ENCODE measurements around the gene SCUBE1.

SCUBE1 gene

GRCh38 chr22:43257549-43257948 lies 85.6 kb downstream of the SCUBE1 start:
- H3K27me3 ChIP-seq (ENCODE audit: insufficient read depth, low read length), result peaks cover 2% of the 10 kb centered on the region
- H4K8ac ChIP-seq (ENCODE audit: low read depth, low read length), result no peak overlapping the region
- no peak overlapping the region for H2BK120ac ChIP-seq (ENCODE audit: insufficient read depth, low read length, poor library complexity)
- H3K27ac ChIP-seq (ENCODE audit: low read depth, low read length), result no peak overlapping the region
- no peak overlapping the region for H3K4ac ChIP-seq (ENCODE audit: low read depth, low read length)
- no peak for DNase-seq
- H3K23ac ChIP-seq (ENCODE audit: low read length), result no peak overlapping the region
- no peak overlapping the region for H3K14ac ChIP-seq (ENCODE audit: low read length)
- no peak overlapping the region for H3K9ac ChIP-seq (ENCODE audit: low read length)
- H2AK5ac ChIP-seq (ENCODE audit: low read length), result no peak overlapping the region
- H3K4me2 ChIP-seq (ENCODE audit: low read length), result no peak overlapping the region
- H4K12ac ChIP-seq (ENCODE audit: low read depth, low read length), result no peak overlapping the region
- H3K79me1 ChIP-seq (ENCODE audit: low read length), result no peaks in the 10 kb centered on the region
- no peaks in the 10 kb centered on the region for H3K79me2 ChIP-seq (ENCODE audit: control insufficient read depth, insufficient read depth, low read length, poor library complexity)
- peaks cover 7% of the 10 kb centered on the region for H3K9me3 ChIP-seq (ENCODE audit: insufficient read depth, low read depth, low read length)
- no peaks in the 10 kb centered on the region for H3K36me3 ChIP-seq (ENCODE audit: control insufficient read depth in 1 of 2, insufficient read depth in 2 of 2, low read length in 2 of 2)
- H4K91ac ChIP-seq (ENCODE audit: low read depth, low read length), result no peak overlapping the region
- H3K4me3 ChIP-seq (ENCODE audit: low read depth, low read length), result no peak overlapping the region
- H2AFZ ChIP-seq (ENCODE audit: insufficient read depth, low read length, poor library complexity), result no peak overlapping the region
- H2BK5ac ChIP-seq (ENCODE audit: low read depth, low read length, poor library complexity), result no peak overlapping the region
- H3K4me1 ChIP-seq (ENCODE audit: control insufficient read depth in 1 of 2, insufficient read depth in 2 of 2, low read length in 2 of 2), result peaks cover 6 to 9% of the 10 kb centered on the region in 2 experiments
- H3K18ac ChIP-seq (ENCODE audit: low read length), result no peak overlapping the region
- no peak overlapping the region for H2BK12ac ChIP-seq (ENCODE audit: low read length)
- WGBS (ENCODE audit: extremely low coverage, insufficient coverage, insufficient read length), result no CpG with 5 or more reads among the region's 10 CpGs

GRCh38 chr22:43256976-43257545 lies 86.1 kb downstream of the SCUBE1 start:
- Histone ChIP-seq H2BK120ac (ENCODE audit: insufficient read depth, low read length, poor library complexity) (no peak overlapping the region), H3K18ac (ENCODE audit: low read length) (no peak overlapping the region), H2BK5ac (ENCODE audit: low read depth, low read length, poor library complexity) (no peak overlapping the region), H3K14ac (ENCODE audit: low read length) (no peak overlapping the region), H2AK5ac (ENCODE audit: low read length) (no peak overlapping the region), H3K27ac (ENCODE audit: low read depth, low read length) (no peak overlapping the region), H4K12ac (ENCODE audit: low read depth, low read length) (no peak overlapping the region), H3K23ac (ENCODE audit: low read length) (no peak overlapping the region), H3K4me1 (ENCODE audit: control insufficient read depth in 1 of 2, insufficient read depth in 2 of 2, low read length in 2 of 2) (peaks cover 6 to 9% of the 10 kb centered on the region in 2 experiments), H3K4me3 (ENCODE audit: low read depth, low read length) (no peak overlapping the region), H4K91ac (ENCODE audit: low read depth, low read length) (no peak overlapping the region), H3K4ac (ENCODE audit: low read depth, low read length) (no peak overlapping the region), H3K4me2 (ENCODE audit: low read length) (no peak overlapping the region), H3K79me1 (ENCODE audit: low read length) (no peaks in the 10 kb centered on the region), H3K27me3 (ENCODE audit: insufficient read depth, low read length) (peaks cover 2% of the 10 kb centered on the region), H4K8ac (ENCODE audit: low read depth, low read length) (no peak overlapping the region), H3K9me3 (ENCODE audit: insufficient read depth, low read depth, low read length) (peaks cover 7% of the 10 kb centered on the region), H3K79me2 (ENCODE audit: control insufficient read depth, insufficient read depth, low read length, poor library complexity) (no peaks in the 10 kb centered on the region), H2AFZ (ENCODE audit: insufficient read depth, low read length, poor library complexity) (no peak overlapping the region), H3K9ac (ENCODE audit: low read length) (no peak overlapping the region), H2BK12ac (ENCODE audit: low read length) (no peak overlapping the region), H3K36me3 (ENCODE audit: control insufficient read depth in 1 of 2, insufficient read depth in 2 of 2, low read length in 2 of 2) (no peaks in the 10 kb centered on the region)
- no peak for DNase-seq
- no CpG with 5 or more reads among the region's 8 CpGs for WGBS (ENCODE audit: extremely low coverage, insufficient coverage, insufficient read length)

- Histone ChIP-seq H3K27ac (ENCODE audit: low read depth, low read length) (no peak overlapping the region), H4K12ac (ENCODE audit: low read depth, low read length) (no peak overlapping the region), H3K14ac (ENCODE audit: low read length) (no peak overlapping the region), H3K27me3 (ENCODE audit: insufficient read depth, low read length) (peaks cover 2% of the 10 kb centered on the region), H3K4me2 (ENCODE audit: low read length) (no peak overlapping the region), H3K9me3 (ENCODE audit: insufficient read depth, low read depth, low read length) (peaks cover 5% of the 10 kb centered on the region), H3K4me3 (ENCODE audit: low read depth, low read length) (no peak overlapping the region), H3K79me2 (ENCODE audit: control insufficient read depth, insufficient read depth, low read length, poor library complexity) (no peaks in the 10 kb centered on the region), H3K4ac (ENCODE audit: low read depth, low read length) (no peak overlapping the region), H2AFZ (ENCODE audit: insufficient read depth, low read length, poor library complexity) (no peak overlapping the region), H3K9ac (ENCODE audit: low read length) (no peak overlapping the region), H4K91ac (ENCODE audit: low read depth, low read length) (no peak overlapping the region), H2AK5ac (ENCODE audit: low read length) (no peak overlapping the region), H3K4me1 (ENCODE audit: control insufficient read depth in 1 of 2, insufficient read depth in 2 of 2, low read length in 2 of 2) (peaks cover 6 to 9% of the 10 kb centered on the region in 2 experiments), H2BK120ac (ENCODE audit: insufficient read depth, low read length, poor library complexity) (no peak overlapping the region), H3K36me3 (ENCODE audit: control insufficient read depth in 1 of 2, insufficient read depth in 2 of 2, low read length in 2 of 2) (no peaks in the 10 kb centered on the region), H2BK12ac (ENCODE audit: low read length) (no peak overlapping the region), H3K23ac (ENCODE audit: low read length) (no peak overlapping the region), H2BK5ac (ENCODE audit: low read depth, low read length, poor library complexity) (no peak overlapping the region), H3K18ac (ENCODE audit: low read length) (no peak overlapping the region), H4K8ac (ENCODE audit: low read depth, low read length) (no peak overlapping the region), H3K79me1 (ENCODE audit: low read length) (no peaks in the 10 kb centered on the region)
- WGBS (ENCODE audit: extremely low coverage, insufficient coverage, insufficient read length), result no CpG with 5 or more reads among the region's 9 CpGs
- no peak for DNase-seq
Measured at GRCh38 chr22:43256569-43256968, 86.6 kb downstream of the SCUBE1 start.

- H3K36me3 ChIP-seq (ENCODE audit: control insufficient read depth in 1 of 2, insufficient read depth in 2 of 2, low read length in 2 of 2), result no peaks in the 10 kb centered on the region
- no peak overlapping the region for H3K18ac ChIP-seq (ENCODE audit: low read length)
- H3K9ac ChIP-seq (ENCODE audit: low read length), result no peak overlapping the region
- no peak overlapping the region for H3K4me2 ChIP-seq (ENCODE audit: low read length)
- H2BK12ac ChIP-seq (ENCODE audit: low read length), result no peak overlapping the region
- H2AFZ ChIP-seq (ENCODE audit: insufficient read depth, low read length, poor library complexity), result no peak overlapping the region
- H4K8ac ChIP-seq (ENCODE audit: low read depth, low read length), result no peak overlapping the region
- H3K14ac ChIP-seq (ENCODE audit: low read length), result no peak overlapping the region
- H3K27ac ChIP-seq (ENCODE audit: low read depth, low read length), result no peak overlapping the region
- no peak overlapping the region for H4K91ac ChIP-seq (ENCODE audit: low read depth, low read length)
- H2AK5ac ChIP-seq (ENCODE audit: low read length), result no peak overlapping the region
- no peaks in the 10 kb centered on the region for H3K79me1 ChIP-seq (ENCODE audit: low read length)
- H3K4ac ChIP-seq (ENCODE audit: low read depth, low read length), result no peak overlapping the region
- no peak overlapping the region for H2BK120ac ChIP-seq (ENCODE audit: insufficient read depth, low read length, poor library complexity)
- peaks cover 2% of the 10 kb centered on the region for H3K27me3 ChIP-seq (ENCODE audit: insufficient read depth, low read length)
- WGBS (ENCODE audit: extremely low coverage, insufficient coverage, insufficient read length), result no CpG with 5 or more reads among the region's 23 CpGs
- H3K9me3 ChIP-seq (ENCODE audit: insufficient read depth, low read depth, low read length), result peaks cover 5% of the 10 kb centered on the region
- H3K4me3 ChIP-seq (ENCODE audit: low read depth, low read length), result no peak overlapping the region
- peaks cover 6 to 9% of the 10 kb centered on the region in 2 experiments for H3K4me1 ChIP-seq (ENCODE audit: control insufficient read depth in 1 of 2, insufficient read depth in 2 of 2, low read length in 2 of 2)
- H4K12ac ChIP-seq (ENCODE audit: low read depth, low read length), result no peak overlapping the region
- no peak overlapping the region for H3K23ac ChIP-seq (ENCODE audit: low read length)
- H2BK5ac ChIP-seq (ENCODE audit: low read depth, low read length, poor library complexity), result no peak overlapping the region
- H3K79me2 ChIP-seq (ENCODE audit: control insufficient read depth, insufficient read depth, low read length, poor library complexity), result no peaks in the 10 kb centered on the region
- no peak for DNase-seq
Measured at GRCh38 chr22:43255299-43255698, 87.9 kb downstream of the SCUBE1 start.
